DND-41 (cell line): ENCODE results near the gene ESR2.

ENCODE experiments used
- CTCF ChIP-seq: IDR thresholded peaks from 2 replicates; pipeline ENCODE4 v1.5.1; 2012; ENCODE audit warnings: borderline replicate concordance, low read length, moderate library complexity, mild to moderate bottlenecking; ENCODE audit not compliant: poor library complexity, severe bottlenecking; ENCODE audit errors: extremely low read depth
- EZH2 ChIP-seq: IDR thresholded peaks from 3 replicates; pipeline ENCODE4 v1.6.1; 2012; ENCODE audit warnings: borderline replicate concordance, low read depth, mild to moderate bottlenecking, moderate library complexity, low read length, inconsistent platforms; ENCODE audit not compliant: severe bottlenecking

DNA sequence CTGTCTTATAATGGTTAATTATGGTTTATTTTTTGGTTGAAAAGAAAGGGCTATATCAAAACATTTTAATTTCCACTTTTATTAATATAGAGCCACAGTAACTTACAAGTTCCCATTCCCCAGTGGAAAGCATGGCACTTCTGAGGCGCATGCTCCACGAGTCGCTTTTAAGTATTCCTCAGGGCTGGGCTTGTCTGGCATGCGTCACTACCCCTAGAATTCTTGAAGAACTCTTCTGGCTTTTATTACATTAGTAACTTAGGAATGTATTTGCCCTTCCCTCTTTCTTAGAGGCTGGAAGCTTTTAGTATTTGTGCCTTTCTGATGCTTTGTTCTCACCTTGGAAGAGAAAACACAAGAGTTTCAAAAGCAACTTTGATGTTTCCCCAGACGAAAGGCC is 81.1 kb downstream of the ESR2 start:
- TF ChIP-seq EZH2 (no peak), CTCF (no peak)
